B cell (primary cell): ENCODE data around the gene ST8SIA2.

Experiments
- EZH2 ChIP-seq: IDR thresholded peaks from 2 replicates; pipeline ENCODE4 v1.6.1; 2012; ENCODE audit warnings: borderline replicate concordance, low read depth, mild to moderate bottlenecking, moderate library complexity, low read length; ENCODE audit not compliant: insufficient read depth, poor library complexity, severe bottlenecking
- TF ChIP-seq, protein P1 (sequence below): fragments of 200-600 bp; IDR thresholded peaks from one replicate; pipeline ENCODE4 v1.8.0; 2022; ENCODE audit warnings: antibody characterized with exemption, mild to moderate bottlenecking

DNA sequence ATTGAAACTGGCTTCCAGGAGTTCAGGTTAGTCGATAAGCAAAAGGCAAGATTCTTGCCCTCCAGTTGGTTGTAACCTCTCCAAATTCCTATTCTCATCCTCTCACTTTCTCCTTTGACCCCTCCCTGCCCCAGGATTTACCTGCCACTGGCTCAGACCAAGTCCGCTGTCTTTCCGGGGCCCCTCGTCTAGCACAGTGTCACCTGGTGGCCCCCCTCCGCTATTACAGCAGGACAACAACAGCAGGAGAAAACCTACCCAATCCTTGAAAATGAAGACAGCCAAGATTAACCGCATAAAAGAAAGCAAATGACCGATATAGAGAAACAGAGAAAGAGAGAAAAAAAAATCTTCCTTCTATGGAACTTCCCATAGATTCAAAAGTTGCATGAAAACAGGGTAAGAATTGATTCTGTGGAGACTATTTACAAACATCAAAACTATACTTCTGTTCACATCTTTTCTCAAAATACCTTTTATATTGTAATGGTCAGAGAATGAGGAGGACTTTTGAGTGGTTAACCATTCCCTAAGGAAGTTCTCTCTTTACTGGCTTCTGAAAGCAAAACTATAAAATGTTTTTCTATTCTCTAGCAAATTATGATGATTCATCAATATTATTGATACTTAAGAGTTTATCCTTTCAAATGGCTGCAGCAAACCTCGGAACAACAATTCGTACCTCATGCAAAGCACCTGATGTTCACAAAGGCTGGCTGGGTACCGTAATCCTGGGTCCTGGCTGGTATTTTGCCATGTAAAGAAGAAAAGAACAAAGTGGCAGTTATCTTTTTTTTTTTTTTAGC lies 10.0 kb upstream of the ST8SIA2 start:
- TF ChIP-seq, protein P1, sequence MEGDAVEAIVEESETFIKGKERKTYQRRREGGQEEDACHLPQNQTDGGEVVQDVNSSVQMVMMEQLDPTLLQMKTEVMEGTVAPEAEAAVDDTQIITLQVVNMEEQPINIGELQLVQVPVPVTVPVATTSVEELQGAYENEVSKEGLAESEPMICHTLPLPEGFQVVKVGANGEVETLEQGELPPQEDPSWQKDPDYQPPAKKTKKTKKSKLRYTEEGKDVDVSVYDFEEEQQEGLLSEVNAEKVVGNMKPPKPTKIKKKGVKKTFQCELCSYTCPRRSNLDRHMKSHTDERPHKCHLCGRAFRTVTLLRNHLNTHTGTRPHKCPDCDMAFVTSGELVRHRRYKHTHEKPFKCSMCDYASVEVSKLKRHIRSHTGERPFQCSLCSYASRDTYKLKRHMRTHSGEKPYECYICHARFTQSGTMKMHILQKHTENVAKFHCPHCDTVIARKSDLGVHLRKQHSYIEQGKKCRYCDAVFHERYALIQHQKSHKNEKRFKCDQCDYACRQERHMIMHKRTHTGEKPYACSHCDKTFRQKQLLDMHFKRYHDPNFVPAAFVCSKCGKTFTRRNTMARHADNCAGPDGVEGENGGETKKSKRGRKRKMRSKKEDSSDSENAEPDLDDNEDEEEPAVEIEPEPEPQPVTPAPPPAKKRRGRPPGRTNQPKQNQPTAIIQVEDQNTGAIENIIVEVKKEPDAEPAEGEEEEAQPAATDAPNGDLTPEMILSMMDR: peak; percentile 29
- no peak for TF ChIP-seq EZH2
